ENCODE data around the gene CDK9.

Gene CDK9

GRCh38 chr9:127803507-127804352 is 17.9 kb downstream of the CDK9 start:
- no peak for DNase-seq (ENCODE audit: low read depth)

DNA sequence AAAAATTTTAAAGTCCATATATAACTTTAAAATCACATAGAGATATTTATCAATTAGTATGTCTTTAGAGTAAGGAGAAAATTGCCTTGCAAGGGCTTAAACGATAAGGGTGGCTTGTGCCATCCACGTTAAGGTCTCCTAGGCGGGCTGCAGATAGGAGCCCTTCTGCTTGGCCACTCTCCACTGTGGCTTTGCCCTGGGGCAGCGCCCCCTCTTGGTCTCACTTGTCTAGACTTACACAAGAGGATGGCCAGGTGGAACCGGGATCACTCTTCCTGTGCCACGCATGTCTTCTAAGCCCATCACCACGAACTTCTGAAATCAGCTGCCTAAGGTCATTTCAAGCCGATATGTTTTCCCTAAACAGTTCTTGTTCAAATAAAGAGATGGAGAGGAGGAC is 19.8 kb downstream of the CDK9 start:
- no peak for DNase-seq (ENCODE audit: low read depth)

DNA sequence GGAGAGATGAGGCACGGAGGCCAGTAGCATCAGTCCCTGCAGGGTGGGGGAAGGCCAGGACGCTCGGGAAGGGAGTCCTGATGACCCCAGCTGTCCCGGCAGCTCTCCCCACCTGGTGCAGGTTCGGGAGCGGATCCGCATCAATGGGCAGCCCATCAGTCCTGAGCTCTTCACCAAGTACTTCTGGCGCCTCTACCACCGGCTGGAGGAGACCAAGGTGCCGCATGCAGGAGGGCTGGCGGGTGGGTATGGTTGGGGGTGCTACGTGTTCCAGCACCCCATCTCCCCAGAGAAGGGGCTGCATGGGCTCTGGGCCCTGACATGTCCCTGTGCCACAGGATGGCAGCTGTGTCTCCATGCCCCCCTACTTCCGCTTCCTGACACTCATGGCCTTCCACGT is 21.0 kb downstream of the CDK9 start:
- no peak for DNase-seq (ENCODE audit: low read depth)

DNA sequence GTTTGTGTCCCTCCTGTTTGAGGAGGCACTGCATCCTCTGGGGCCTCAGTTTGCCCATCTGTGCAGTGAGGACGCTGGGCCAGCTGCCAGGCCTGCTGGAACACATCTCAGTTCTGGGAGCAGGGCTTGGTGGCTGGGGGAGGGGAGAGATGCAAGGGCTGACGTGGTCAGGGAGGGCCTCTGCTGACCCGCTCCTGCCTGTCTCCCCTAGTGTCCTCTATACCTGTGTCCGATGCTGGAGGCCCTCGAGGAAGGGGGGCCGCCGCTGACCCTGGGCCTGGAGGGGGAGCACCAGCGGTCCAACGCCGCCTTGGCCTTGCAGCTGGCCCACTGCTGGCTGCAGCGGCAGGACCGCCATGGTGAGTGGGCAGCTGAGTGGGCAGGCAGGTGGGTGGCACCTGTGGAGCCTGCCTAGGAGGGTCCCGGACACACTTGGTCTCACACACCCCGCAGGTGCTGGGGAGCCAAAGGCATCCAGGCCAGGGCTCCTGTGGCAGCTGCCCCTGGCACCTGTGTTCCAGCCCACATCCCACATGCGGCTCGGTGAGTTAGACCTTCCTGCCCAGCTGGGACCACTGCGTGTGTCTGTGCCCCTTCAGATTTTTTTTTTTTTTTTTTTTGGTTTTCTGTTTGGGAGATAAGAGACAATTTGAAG is 22.6 kb downstream of the CDK9 start:
- DNase-seq (ENCODE audit: low read depth): no peak

GRCh38 chr9:127809002-127809539 is 23.2 kb downstream of the CDK9 start:
- no peak for DNase-seq (ENCODE audit: low read depth)

- no peak for DNase-seq (ENCODE audit: low read depth)
These were observed 23.9 kb downstream of the CDK9 start for GRCh38 chr9:127809540-127810377.

GRCh38 chr9:127810378-127811187 is 24.7 kb downstream of the CDK9 start:
- no peak for DNase-seq (ENCODE audit: low read depth)

GRCh38 chr9:127812011-127812410 is 26.2 kb downstream of the CDK9 start:
- no peak for DNase-seq (ENCODE audit: low read depth)

DNA sequence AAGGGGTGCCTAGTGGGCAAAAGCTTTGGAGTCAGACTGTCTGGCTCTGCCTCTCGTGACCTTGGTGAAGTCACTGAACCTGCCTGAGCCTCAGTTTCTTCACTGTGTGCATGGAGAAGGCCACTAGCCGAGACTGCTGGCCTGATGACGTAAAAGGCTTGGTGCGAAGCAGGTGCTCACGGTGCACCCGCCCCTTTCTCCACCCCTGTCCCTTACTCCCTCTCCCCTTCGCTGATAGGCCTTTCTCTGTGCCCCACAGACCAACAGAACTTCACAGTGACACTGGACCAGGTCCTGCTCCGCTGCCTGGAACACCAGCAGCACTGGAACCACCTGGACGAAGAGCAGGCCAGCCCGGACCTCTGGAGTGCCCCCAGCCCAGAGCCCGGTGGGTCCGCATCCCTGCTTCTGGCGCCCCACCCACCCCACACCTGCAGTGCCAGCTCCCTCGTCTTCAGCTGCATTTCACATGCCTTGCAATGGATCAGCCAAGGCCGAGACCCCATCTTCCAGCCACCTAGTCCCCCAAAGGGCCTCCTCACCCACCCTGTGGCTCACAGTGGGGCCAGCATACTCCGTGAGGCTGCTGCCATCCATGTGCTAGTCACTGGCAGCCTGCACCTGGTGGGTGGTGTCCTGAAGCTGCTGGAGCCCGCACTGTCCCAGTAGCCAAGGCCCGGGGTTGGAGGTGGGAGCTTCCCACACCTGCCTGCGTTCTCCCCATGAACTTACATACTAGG is 27.3 kb downstream of the CDK9 start:
- no peak for DNase-seq (ENCODE audit: low read depth)

DNA sequence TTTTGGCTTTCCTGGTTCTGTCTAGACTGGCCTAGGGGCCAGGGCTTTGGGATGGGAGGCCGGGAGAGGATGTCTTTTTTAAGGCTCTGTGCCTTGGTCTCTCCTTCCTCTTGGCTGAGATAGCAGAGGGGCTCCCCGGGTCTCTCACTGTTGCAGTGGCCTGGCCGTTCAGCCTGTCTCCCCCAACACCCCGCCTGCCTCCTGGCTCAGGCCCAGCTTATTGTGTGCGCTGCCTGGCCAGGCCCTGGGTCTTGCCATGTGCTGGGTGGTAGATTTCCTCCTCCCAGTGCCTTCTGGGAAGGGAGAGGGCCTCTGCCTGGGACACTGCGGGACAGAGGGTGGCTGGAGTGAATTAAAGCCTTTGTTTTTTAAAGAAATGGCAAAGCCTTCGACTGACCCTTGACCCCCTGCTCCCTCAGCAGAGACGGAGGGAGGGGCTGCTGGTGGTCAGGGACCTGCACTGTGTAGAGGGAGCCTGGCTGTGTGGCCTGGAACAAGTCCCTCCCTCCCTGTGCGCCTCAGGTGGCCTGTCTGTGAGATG is 27.9 kb downstream of the CDK9 start:
- no peak for DNase-seq (ENCODE audit: low read depth)

- no peak for DNase-seq (ENCODE audit: low read depth)
These were observed 29.0 kb downstream of the CDK9 start for GRCh38 chr9:127814619-127815511.

DNA sequence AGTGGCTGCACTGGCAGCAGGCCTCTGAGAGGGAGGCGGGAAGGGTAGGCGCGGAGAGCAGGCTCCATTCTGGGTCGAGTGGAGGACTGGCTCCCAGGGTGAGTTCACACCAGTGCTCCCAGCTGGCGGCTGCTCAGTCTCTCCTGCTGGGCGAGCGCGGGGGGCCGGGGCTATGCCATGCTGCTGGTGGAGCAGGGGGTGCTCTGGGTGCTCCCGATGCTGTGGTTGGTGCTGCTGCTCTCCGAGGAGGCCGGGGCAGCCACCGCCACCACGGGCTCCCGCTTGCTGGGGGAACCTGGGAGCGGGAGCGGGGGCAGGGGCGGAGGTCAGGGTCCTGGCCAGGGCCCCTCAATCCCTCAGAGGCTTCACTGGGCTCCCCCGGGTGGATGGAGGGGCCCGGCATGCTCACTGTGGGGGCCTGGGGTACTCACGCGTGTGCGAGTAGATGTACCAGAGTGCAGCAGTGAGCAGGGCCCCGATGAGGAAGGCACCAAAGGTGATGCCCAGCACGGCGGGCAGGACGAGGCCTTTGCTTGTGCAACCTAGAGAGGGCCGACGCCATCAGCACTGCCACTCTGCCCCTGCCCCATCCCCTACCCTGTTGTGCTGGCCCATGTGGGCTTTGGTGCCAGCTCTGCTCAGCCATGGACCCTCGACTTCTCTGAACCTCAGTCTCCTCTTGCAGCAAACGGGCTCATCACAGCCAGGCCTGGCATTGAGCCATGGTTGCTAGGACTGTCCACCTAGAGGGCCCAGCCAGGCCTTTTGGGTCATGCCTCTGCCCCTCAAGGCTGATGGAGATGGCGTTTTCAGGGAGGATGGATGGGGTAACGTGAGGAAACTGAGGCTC is 29.9 kb downstream of the CDK9 start:
- no peak for DNase-seq (ENCODE audit: low read depth)

DNA sequence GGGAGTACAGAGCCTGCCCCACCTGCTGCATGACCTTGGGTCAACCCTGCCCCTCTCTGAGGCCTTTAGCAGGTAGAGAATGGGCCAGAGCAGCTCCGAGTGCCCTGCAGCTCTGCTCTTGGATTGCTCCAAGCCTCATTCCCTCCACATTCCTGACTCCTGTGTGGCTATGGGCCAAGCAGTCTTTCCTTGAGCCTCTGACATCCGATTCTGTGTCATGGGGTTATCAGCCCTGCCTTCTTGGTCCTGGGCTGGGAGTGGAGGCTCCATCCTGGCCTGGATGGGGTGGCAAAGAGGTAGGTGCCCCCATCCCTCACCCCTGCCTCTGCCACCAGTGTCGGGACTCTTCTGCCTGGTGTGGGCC is 30.5 kb downstream of the CDK9 start:
- DNase-seq (ENCODE audit: low read depth): no peak

GRCh38 chr9:127816728-127817127 is 30.9 kb downstream of the CDK9 start:
- no peak for DNase-seq (ENCODE audit: low read depth)

GRCh38 chr9:127817881-127818434 is 32.1 kb downstream of the CDK9 start:
- no peak for DNase-seq (ENCODE audit: low read depth)

- no peak for DNase-seq (ENCODE audit: low read depth)
These were observed 32.7 kb downstream of the CDK9 start for GRCh38 chr9:127818574-127818973.

GRCh38 chr9:127822108-127822507 is 36.3 kb downstream of the CDK9 start:
- DNase-seq (ENCODE audit: low read depth): no peak

DNA sequence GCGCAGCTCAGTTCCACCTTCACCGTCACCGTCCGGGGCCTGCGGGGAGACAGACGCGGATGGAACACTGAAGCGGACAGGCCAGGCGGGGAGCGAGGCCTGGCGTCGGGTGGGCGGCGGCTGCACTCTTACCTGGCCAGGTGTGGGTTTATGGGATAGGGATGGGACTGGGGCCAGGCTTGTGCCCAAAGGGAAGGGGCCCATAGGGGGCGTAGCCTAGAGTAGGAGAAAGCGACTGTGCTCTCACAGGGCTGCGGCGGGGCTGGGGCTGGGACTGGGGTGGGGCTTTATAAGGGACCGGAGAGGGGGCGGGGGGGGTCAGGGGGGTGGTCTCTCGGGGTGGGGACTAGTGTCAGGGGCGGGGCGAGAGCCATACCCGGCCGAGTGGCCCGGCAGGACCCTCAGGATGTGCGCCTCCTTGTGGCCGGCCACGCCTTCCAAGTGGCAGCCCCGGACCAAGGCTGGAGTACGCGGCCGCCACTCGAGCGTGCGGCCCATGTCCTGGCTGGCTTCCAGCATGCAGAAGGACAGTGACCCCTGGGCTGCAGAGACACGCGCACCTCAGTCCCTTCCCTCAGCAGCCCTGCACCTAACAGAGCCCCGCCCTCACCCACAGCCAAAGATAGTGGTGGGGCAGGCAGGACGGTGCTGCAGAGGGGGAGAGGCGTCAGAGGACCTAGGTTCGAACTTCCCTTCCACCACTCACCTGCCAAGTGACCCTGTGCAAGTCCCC is 39.7 kb downstream of the CDK9 start:
- no peak for DNase-seq (ENCODE audit: low read depth)

All from CMK (cell line).